ENCODE results near the gene CCDC60. TPM values are rescaled to one million over a fixed set of nuclear protein-coding genes. Genes with fewer than 3 reads are reported as not detected.

CCDC60 gene
- total RNA-seq, 6 donors from 2014 or later, result 0.76 to 12.5 (median 2.3) TPM; not detected in 1

DNA sequence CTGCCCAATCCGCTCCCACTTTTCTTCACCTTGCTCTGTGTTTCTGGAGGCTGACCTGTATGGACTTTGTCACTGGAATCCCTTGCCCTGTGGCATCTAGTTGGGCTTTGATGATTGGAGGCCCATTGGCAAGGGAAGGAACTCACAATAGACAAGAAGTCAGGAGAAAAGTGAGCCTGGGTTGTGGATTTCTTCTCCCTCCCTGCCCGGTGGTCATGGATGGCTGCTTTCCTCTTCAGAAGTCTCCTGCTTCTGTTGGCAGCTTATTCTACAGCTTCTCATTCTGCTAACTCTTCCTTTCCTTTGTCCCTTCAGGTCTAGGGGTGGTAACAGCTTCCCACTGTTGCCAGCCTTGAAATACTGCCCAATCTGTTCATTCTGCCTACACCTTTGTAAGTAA is 13.9 kb upstream of the CCDC60 start:
- no peaks in the 10 kb centered on the region for H3K4me1 ChIP-seq
- H3K27me3 ChIP-seq, result no peaks in the 10 kb centered on the region
- no peak for DNase-seq
- H3K36me3 ChIP-seq, result no peaks in the 10 kb centered on the region
- ATAC-seq (ENCODE audit: low FRiP score in 2 of 2), result no peak
- TF ChIP-seq POLR2A (IDR thresholded peaks at IDR 0.05) (no peak), EP300 (IDR thresholded peaks at IDR 0.05) (no peak), POLR2AphosphoS5 (IDR thresholded peaks at IDR 0.05) (no peak)
- TF ChIP-seq, protein P1, sequence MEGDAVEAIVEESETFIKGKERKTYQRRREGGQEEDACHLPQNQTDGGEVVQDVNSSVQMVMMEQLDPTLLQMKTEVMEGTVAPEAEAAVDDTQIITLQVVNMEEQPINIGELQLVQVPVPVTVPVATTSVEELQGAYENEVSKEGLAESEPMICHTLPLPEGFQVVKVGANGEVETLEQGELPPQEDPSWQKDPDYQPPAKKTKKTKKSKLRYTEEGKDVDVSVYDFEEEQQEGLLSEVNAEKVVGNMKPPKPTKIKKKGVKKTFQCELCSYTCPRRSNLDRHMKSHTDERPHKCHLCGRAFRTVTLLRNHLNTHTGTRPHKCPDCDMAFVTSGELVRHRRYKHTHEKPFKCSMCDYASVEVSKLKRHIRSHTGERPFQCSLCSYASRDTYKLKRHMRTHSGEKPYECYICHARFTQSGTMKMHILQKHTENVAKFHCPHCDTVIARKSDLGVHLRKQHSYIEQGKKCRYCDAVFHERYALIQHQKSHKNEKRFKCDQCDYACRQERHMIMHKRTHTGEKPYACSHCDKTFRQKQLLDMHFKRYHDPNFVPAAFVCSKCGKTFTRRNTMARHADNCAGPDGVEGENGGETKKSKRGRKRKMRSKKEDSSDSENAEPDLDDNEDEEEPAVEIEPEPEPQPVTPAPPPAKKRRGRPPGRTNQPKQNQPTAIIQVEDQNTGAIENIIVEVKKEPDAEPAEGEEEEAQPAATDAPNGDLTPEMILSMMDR (IDR thresholded peaks at IDR 0.05), result no peak
- no peak overlapping the region for H3K27ac ChIP-seq
- 40 to 46% methylated on average over 2 of the region's 2 CpGs for WGBS, 2 donors
- H3K4me3 ChIP-seq, result no peak overlapping the region
- H3K9me3 ChIP-seq, result no peaks in the 10 kb centered on the region

DNA sequence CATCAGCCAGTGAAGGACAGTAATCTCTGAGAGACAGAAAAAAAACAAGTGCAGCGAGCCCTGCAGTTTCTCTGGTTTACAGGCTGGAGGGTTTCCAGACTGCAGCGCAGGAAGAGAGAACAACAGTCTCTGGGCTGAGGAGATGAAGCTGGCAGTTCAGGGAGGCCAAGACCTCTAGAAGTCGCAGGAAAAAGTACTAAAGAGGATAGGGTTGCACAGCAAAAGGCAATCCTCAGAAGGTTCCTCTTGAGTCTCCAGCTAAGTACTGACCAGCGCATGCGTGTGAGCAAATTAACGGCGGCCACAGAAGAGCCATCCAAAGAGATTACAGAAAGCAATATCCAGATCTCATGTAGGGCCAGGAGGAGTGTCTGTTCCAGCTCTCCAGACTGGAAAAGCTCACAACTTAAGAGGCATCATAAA is 12.2 kb upstream of the CCDC60 start:
- H3K27me3 ChIP-seq, result no peaks in the 10 kb centered on the region
- DNase-seq (no peak), ATAC-seq (ENCODE audit: low FRiP score in 2 of 2) (no peak)
- no peak overlapping the region for H3K27ac ChIP-seq
- TF ChIP-seq POLR2A (IDR thresholded peaks at IDR 0.05), result no peak
- no peak for TF ChIP-seq EP300 (IDR thresholded peaks at IDR 0.05)
- no peak for TF ChIP-seq POLR2AphosphoS5 (IDR thresholded peaks at IDR 0.05)
- TF ChIP-seq, protein P1 (IDR thresholded peaks at IDR 0.05), result no peak
- H3K4me3 ChIP-seq, result no peak overlapping the region
- no peaks in the 10 kb centered on the region for H3K4me1 ChIP-seq
- H3K36me3 ChIP-seq, result no peaks in the 10 kb centered on the region
- H3K9me3 ChIP-seq, result no peaks in the 10 kb centered on the region
- 61 to 64% methylated on average over 7 of the region's 7 CpGs for WGBS, 2 donors

DNA sequence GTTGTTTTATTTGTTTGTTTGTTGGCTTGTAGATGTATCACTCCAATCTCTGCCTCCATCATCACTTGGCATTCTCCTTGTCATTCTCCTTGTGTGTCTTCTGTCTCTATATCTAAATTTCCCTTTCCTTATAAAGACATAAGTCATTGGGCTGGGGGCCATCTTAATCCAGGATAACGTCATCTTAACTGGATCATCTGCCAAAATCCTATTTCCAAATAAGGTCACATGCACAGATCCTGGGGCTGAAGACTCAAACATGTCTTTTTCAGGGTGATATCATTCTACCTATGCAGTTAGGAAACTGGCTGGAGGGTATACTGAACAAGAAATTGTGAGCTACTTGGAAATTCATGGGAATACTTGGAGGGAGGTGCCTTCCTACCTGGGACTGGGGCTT is 8.7 kb upstream of the CCDC60 start:
- Histone ChIP-seq H3K4me3 (no peak overlapping the region), H3K36me3 (no peaks in the 10 kb centered on the region), H3K27me3 (no peaks in the 10 kb centered on the region), H3K27ac (no peak overlapping the region), H3K9me3 (no peaks in the 10 kb centered on the region), H3K4me1 (no peaks in the 10 kb centered on the region)
- TF ChIP-seq POLR2AphosphoS5 (IDR thresholded peaks at IDR 0.05), result no peak
- TF ChIP-seq POLR2A (IDR thresholded peaks at IDR 0.05), result no peak
- TF ChIP-seq EP300 (IDR thresholded peaks at IDR 0.05), result no peak
- TF ChIP-seq, protein P1 (IDR thresholded peaks at IDR 0.05), result no peak
- no peak for ATAC-seq (ENCODE audit: low FRiP score in 2 of 2)
- DNase-seq, result no peak
- WGBS, 2 donors, result 53 to 71% methylated on average over 1 of the region's 1 CpG

DNA sequence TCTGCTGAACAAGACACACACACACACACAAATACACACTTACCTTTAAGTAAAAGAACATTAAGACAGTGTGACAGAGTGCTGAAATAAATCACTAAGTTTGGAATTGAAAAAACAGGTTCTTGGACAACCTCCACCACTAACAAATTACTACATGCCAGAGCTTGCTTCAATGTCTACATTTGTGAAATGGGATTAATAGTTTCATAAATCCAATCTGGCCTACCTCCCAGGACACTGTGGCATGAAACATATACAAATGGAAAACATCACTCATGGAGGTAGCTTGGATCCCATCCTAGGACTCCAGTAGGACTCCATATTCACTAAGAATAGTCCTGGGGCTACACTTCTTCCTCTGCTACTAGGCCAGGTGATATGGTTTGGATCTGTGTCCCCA is 8.2 kb upstream of the CCDC60 start:
- Histone ChIP-seq H3K27ac (no peak overlapping the region), H3K9me3 (no peaks in the 10 kb centered on the region), H3K27me3 (no peaks in the 10 kb centered on the region), H3K36me3 (no peaks in the 10 kb centered on the region), H3K4me3 (no peak overlapping the region), H3K4me1 (no peaks in the 10 kb centered on the region)
- DNase-seq (no peak), ATAC-seq (ENCODE audit: low FRiP score in 2 of 2) (no peak)
- TF ChIP-seq, protein P1 (IDR thresholded peaks at IDR 0.05), result no peak
- no peak for TF ChIP-seq POLR2A (IDR thresholded peaks at IDR 0.05)
- TF ChIP-seq POLR2AphosphoS5 (IDR thresholded peaks at IDR 0.05), result no peak
- no peak for TF ChIP-seq EP300 (IDR thresholded peaks at IDR 0.05)

DNA sequence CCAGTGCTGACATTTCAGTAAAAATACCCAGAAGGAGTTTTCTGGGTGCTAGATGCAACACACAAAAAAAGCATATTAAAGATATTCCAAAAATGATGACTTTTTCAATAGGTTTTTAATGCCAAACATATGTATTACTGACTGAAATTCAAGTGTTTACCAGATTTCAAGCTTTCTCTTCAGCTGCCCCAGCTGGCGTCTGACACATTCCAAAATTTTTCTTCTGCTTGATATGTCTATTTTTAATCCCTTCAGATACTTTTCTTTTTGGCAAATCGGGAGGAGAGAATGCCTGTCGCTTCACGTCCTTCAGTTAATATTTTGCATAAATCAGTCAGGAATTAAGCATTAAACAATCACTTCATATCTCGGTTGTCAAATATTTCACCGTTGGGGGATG is 7.1 kb upstream of the CCDC60 start:
- Histone ChIP-seq H3K27ac (no peak overlapping the region), H3K9me3 (no peaks in the 10 kb centered on the region), H3K4me3 (no peak overlapping the region), H3K36me3 (no peaks in the 10 kb centered on the region), H3K4me1 (no peaks in the 10 kb centered on the region), H3K27me3 (no peaks in the 10 kb centered on the region)
- TF ChIP-seq POLR2AphosphoS5 (IDR thresholded peaks at IDR 0.05) (no peak), POLR2A (IDR thresholded peaks at IDR 0.05) (no peak)
- no peak for ATAC-seq (ENCODE audit: low FRiP score in 2 of 2)
- DNase-seq, result no peak
- 40 to 55% methylated on average over 6 of the region's 6 CpGs for WGBS, 2 donors
